Measurements from ENCODE around the gene PARP6.

The PARP6 gene

DNA sequence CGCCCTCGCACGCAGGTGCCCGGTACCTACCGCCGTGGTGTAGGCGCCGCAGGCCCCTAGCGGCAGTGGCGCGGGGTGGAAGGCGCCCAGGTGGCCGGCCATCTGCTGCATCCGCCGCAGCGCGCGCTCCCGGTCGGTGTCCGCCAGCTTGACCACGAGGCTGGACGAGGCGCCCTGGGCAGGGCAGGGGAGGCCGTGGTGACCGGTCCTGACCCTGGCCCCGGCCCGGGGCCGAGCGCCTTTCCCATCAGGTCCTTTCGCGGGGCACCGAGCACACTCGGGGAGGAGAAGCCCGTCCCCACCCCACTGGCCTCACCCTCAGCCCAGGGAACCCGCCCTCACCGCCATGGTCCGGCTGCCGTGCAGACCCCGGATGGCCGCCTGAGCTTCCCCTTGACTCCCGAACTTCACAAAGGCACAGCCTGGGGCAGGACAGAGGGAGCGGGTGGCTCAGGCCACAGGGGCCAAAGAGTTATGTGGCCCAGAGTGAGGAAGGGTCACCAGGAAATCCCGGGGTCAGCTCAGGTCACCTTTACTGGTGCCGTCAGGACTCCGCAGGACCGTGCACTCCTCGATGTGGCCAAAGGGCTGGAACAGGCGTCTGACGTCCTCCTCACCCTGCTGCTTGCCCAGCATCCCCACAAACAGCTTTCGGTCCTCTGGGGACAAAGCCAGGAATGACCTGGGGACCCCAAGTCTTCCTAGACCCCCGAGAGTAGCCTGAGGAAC is 17.4 kb upstream of the PARP6 start:
- no peaks in the 10 kb centered on the region for H4K20me1 ChIP-seq (ENCODE audit: insufficient read depth, low read length)
- no peaks in the 10 kb centered on the region for H3K9me3 ChIP-seq (ENCODE audit: low read length)
- no peaks in the 10 kb centered on the region for H3K36me3 ChIP-seq (ENCODE audit: insufficient read depth, low read length)
- no peak overlapping the region for H2AFZ ChIP-seq (ENCODE audit: low read length)
- H3K4me2 ChIP-seq (ENCODE audit: low read length) = no peak overlapping the region
- no peaks in the 10 kb centered on the region for H3K79me2 ChIP-seq (ENCODE audit: insufficient read depth, low read length)
- TF ChIP-seq, protein P1, sequence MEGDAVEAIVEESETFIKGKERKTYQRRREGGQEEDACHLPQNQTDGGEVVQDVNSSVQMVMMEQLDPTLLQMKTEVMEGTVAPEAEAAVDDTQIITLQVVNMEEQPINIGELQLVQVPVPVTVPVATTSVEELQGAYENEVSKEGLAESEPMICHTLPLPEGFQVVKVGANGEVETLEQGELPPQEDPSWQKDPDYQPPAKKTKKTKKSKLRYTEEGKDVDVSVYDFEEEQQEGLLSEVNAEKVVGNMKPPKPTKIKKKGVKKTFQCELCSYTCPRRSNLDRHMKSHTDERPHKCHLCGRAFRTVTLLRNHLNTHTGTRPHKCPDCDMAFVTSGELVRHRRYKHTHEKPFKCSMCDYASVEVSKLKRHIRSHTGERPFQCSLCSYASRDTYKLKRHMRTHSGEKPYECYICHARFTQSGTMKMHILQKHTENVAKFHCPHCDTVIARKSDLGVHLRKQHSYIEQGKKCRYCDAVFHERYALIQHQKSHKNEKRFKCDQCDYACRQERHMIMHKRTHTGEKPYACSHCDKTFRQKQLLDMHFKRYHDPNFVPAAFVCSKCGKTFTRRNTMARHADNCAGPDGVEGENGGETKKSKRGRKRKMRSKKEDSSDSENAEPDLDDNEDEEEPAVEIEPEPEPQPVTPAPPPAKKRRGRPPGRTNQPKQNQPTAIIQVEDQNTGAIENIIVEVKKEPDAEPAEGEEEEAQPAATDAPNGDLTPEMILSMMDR (IDR thresholded peaks at IDR 0.05; ENCODE audit: low read length) = no peak
- TF ChIP-seq EZH2 (IDR thresholded peaks at IDR 0.05; ENCODE audit: borderline replicate concordance, low read length) = no peak
- no peak overlapping the region for H3K9ac ChIP-seq (ENCODE audit: low read length)
- 0 out of 2 replicates have a peak, but pooled peaks cover 3% of the 10 kb centered on the region for H3K27me3 ChIP-seq (ENCODE audit: insufficient read depth, low read length)
- no peaks in the 10 kb centered on the region for H3F3A ChIP-seq (ENCODE audit: insufficient read depth, low read length)
- no peak overlapping the region for H3K4me3 ChIP-seq (ENCODE audit: low read depth, low read length, poor library complexity, severe bottlenecking)
- H3K27ac ChIP-seq (ENCODE audit: low read depth, low read length, poor library complexity, severe bottlenecking) = no peak overlapping the region
- H3K4me1 ChIP-seq (ENCODE audit: insufficient read depth, low read length, severe bottlenecking) = no peaks in the 10 kb centered on the region
- no peaks in the 10 kb centered on the region for H3K9me2 ChIP-seq (ENCODE audit: low read depth, low read length)

DNA sequence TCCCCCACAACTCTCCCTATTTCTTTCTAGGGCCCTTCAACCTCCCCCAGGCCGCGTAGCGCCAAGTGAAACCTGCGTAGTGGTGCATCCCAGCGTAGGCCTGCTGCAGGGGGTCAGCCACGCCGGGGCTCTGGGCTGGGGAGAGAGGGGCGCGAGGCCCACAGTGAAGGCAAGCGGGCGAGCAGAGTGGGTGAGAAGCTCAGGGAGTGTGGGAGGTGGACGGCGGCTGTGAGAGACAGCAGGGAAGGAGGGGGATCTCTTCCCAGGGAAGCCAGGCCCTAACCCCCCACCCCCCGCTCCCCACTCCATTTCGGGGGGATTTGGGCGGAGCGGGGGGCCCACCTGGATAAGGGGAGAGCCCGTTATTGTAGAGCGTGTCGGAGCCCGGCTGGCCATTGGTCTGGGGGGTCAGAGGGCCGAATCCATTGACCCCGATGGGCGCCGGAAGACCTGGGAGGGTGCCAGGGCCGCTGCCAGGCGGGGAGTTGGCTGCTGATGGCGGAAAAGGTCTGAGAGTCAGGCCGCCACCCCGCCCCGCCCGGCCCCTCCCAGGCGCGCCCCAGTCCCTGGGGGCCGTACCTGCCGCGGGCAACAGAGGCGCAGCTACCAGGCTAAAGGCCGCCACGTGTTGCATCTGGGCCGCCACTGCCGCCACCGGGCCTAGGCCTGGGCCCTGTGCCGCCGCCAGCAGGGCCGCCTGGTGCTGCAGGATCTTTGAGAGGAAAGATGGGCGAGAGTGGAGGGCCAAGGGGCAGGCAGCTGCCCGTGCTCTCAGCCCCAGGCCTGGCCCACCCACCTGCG is 16.6 kb upstream of the PARP6 start:
- H3K27ac ChIP-seq (ENCODE audit: low read depth, low read length, poor library complexity, severe bottlenecking) = no peak overlapping the region
- TF ChIP-seq, protein P1 (IDR thresholded peaks at IDR 0.05; ENCODE audit: low read length) = no peak
- no peak for TF ChIP-seq EZH2 (IDR thresholded peaks at IDR 0.05; ENCODE audit: borderline replicate concordance, low read length)

DNA sequence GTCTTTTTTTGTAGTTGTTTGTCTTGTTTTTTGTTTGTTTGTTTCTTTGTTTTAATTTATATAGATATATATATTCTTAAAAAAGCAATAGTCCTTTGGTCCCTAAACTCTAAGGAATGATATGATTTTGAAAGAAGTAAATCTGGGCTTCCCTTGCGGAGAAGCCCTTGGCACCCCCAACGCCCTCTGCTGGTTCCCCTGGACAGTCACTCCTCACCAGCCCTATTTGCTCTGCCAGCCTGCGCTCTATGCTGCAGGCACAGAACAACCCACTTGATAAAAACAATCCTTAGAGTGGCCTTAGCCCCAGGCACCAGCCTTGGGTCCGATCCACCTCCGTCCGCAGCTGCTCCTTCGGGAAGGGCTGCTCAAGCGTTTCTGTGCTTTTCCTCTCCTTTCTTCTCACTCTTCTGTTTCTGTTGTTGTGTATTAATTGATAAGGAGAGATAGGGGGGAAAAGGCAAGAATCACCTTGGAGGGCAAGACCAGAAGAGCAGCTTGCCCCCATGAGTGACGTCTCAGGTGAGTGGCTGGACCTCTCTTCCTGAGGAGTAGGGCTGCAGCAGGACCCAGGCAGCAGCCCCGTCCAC is 13.7 kb upstream of the PARP6 start:
- Histone ChIP-seq H3K4me3 (ENCODE audit: low read depth, low read length, poor library complexity, severe bottlenecking) (no peak overlapping the region), H3K9me2 (ENCODE audit: low read depth, low read length) (no peaks in the 10 kb centered on the region), H2AFZ (ENCODE audit: low read length) (no peak overlapping the region), H3K9ac (ENCODE audit: low read length) (no peak overlapping the region), H3K4me1 (ENCODE audit: insufficient read depth, low read length, severe bottlenecking) (no peaks in the 10 kb centered on the region), H3K36me3 (ENCODE audit: insufficient read depth, low read length) (no peaks in the 10 kb centered on the region), H3K9me3 (ENCODE audit: low read length) (no peaks in the 10 kb centered on the region), H3F3A (ENCODE audit: insufficient read depth, low read length) (no peaks in the 10 kb centered on the region), H3K27me3 (ENCODE audit: insufficient read depth, low read length) (0 out of 2 replicates have a peak, but pooled peaks cover 3% of the 10 kb centered on the region), H3K27ac (ENCODE audit: low read depth, low read length, poor library complexity, severe bottlenecking) (no peak overlapping the region), H4K20me1 (ENCODE audit: insufficient read depth, low read length) (no peaks in the 10 kb centered on the region), H3K4me2 (ENCODE audit: low read length) (no peak overlapping the region), H3K79me2 (ENCODE audit: insufficient read depth, low read length) (no peaks in the 10 kb centered on the region)
- no peak for TF ChIP-seq EZH2 (IDR thresholded peaks at IDR 0.05; ENCODE audit: borderline replicate concordance, low read length)
- TF ChIP-seq, protein P1 (IDR thresholded peaks at IDR 0.05; ENCODE audit: low read length) = peak; percentile 73

More for the DNA sequence above, 16.6 kb upstream of the PARP6 start:
- Histone ChIP-seq H3K9ac (ENCODE audit: low read length) (no peak overlapping the region), H3F3A (ENCODE audit: insufficient read depth, low read length) (no peaks in the 10 kb centered on the region), H2AFZ (ENCODE audit: low read length) (no peak overlapping the region), H3K9me3 (ENCODE audit: low read length) (no peaks in the 10 kb centered on the region), H3K79me2 (ENCODE audit: insufficient read depth, low read length) (no peaks in the 10 kb centered on the region), H3K27me3 (ENCODE audit: insufficient read depth, low read length) (0 out of 2 replicates have a peak, but pooled peaks cover 3% of the 10 kb centered on the region), H4K20me1 (ENCODE audit: insufficient read depth, low read length) (no peaks in the 10 kb centered on the region), H3K4me1 (ENCODE audit: insufficient read depth, low read length, severe bottlenecking) (no peaks in the 10 kb centered on the region), H3K4me3 (ENCODE audit: low read depth, low read length, poor library complexity, severe bottlenecking) (no peak overlapping the region), H3K9me2 (ENCODE audit: low read depth, low read length) (no peaks in the 10 kb centered on the region), H3K36me3 (ENCODE audit: insufficient read depth, low read length) (no peaks in the 10 kb centered on the region), H3K4me2 (ENCODE audit: low read length) (no peak overlapping the region)

All from OCI-LY1 (cell line).